HG02642 (cell line): ENCODE data around the gene VEGFB.

Source experiments
- ATAC-seq: cut with Tn5 transposase; IDR thresholded peaks from one replicate; pipeline ENCODE4 v1.9.1; 2021; ENCODE audit warnings: mild to moderate bottlenecking; ENCODE audit not compliant: unreplicated experiment, poor library complexity

Gene VEGFB

GRCh38 chr11:64275841-64276240, 41.5 kb downstream of the VEGFB start:
- ATAC-seq: no peak

GRCh38 chr11:64276653-64277431, 42.5 kb downstream of the VEGFB start:
- no peak for ATAC-seq

DNA sequence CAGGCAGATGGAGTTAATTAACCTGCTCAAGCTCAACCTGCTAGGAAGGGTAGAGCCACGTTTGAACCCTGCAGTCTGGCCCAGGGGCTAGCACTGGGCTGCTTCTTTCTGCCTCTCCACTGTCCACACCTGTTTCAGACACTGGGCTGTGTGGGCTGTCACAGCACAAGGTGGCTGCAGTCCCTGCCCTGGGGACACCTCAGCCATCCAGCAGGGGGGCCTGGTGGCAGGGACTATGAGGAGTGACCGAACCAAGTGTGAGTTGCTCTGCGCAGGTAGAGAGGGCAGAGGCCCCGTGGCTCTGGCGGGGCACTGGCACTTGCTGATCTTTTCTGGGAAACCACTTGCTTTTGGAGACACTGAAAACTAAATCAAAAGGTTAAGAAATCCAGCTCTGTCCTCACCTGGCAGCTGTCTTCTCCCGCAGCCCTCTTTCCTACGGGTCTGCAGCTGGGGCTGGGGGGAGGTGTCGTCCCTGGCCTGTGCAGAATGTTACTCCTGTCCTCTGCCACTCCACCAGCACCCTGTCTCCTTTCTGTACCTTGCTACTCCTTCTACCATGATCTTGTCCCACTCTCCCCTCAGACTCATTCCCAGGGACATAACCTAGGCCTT, 44.3 kb downstream of the VEGFB start:
- ATAC-seq: no peak

DNA sequence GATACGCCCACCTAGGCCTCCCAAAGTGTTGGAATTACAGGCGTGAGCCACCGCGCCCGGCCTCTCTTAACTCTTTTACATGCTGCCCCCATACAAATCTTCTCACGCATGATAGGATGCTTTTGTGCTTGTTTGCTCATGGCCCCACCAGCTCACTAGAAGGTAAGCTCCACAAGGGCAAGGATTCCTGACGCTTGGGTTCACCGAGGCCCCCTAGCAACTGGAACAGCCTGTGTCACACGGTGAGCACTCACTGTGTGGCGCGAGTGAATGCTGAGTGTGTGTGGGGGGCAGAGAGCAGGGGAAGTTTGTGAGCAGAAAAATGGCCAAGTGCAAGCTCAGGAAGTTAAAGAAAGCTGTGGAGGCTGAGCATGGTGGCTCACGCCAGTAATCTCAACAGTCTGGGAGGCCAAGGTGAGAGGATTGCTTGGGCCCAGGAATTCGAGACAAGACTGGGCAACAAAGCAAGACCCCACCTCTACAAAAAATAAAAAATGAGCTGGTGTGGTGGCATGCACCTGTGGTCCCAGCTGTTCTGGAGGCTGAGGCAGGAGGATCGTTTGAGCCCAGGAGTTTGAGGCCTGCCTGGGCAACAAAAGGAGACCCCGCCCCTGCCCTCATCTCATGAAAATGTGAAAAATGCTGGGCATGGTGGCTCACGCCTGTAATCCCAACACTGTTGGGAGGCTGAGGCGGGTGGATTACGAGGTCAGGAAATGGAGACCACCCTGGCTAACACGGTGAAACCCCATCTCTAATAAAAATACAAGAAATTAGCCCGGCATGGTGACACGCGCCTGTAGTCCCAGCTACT, 47.8 kb downstream of the VEGFB start:
- ATAC-seq: no peak

DNA sequence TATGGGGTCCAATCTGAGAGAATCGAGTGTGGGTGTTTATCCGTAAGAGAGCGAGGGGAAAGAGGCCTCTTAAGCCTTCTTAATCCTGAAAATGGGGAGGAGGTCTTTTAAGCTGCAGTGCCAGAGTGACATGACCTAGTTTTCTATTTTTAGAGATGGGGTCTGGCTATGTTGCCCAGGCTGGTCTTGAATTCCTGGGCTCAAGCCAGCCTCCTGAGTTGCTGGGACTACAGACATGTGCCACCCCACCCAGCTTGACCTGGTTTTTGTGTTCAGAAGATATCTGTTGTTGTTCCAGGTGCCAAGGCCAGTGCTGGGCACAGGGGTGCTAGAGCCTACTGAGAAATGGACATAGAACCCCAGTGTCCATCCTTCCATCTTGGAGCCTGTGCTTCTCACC, 48.7 kb downstream of the VEGFB start:
- ATAC-seq: no peak

- ATAC-seq: peak; percentile 69
These were observed 49.9 kb downstream of the VEGFB start, which contains the start of gene BAD for GRCh38 chr11:64284048-64284961. BAD (minus strand) TSS chr11:64284665; CDS start chr11:64284368, 297 bp downstream.

- peak; percentile 64 for ATAC-seq
These were observed 50.8 kb downstream of the VEGFB start, which contains the start of gene GPR137 for GRCh38 chr11:64284962-64285884. GPR137 (plus strand) TSS chr11:64285848; CDS start chr11:64286525, 677 bp downstream.

- ATAC-seq: peak; percentile 1
These were observed 51.8 kb downstream of the VEGFB start for GRCh38 chr11:64285885-64286800.

DNA sequence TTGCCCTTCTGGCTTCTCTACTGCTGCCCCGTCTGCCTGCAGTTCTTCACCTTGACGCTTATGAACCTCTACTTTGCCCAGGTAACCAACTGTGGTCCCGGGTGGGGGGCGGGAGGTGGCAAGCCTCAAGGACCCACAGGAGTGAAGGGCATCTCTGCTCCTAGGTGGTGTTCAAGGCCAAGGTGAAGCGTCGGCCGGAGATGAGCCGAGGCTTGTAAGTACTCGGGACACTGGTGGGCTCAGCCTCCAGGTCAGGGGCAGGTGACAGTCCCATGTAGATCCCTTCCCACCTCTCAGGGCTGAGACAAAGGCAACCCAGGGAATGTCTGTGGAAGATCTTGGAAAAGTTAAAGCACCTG, 52.4 kb downstream of the VEGFB start:
- no peak for ATAC-seq

- ATAC-seq: no peak
These were observed 53.4 kb downstream of the VEGFB start for GRCh38 chr11:64287676-64288352.

- ATAC-seq: no peak
These were observed 54.0 kb downstream of the VEGFB start for GRCh38 chr11:64288353-64288750.
